Stomach (tissue), 9 donors: ENCODE data around the gene CDC42BPG. TPM values are rescaled to one million over a fixed set of nuclear protein-coding genes. Genes with fewer than 3 reads are reported as not detected.

ENCODE experiments used
- DNase-seq, 2 donors: peaks; one replicate each; pipeline versions ENCODE4 v3.0.0 to v3.0.0-alpha.2; 2013 to 2019
- H3K27ac ChIP-seq, 5 donors: fragments of 200-600 bp in 4 of 5; sonication (generic) in 4 of 5; one replicate each; pipeline ENCODE4 v1.5.1; 2013 to 2019; ENCODE audit warnings: mild to moderate bottlenecking in 1 of 5, moderate library complexity in 1 of 5
- H3K27me3 ChIP-seq, 3 donors: fragments of 200-600 bp; sonication (generic); one replicate each; pipeline ENCODE4 v1.5.1; 2017 to 2019; ENCODE audit warnings: mixed run types in 1 of 3
- H3K36me3 ChIP-seq, 4 donors: fragments of 200-600 bp; sonication (generic); 1 replicate in 3 of 4; 2 replicates in 1 of 4; pipeline ENCODE4 v1.5.1; 2016 to 2019
- H3K4me1 ChIP-seq, 4 donors: fragments of 200-600 bp; sonication (generic); one replicate each; pipeline ENCODE4 v1.5.1; 2016 to 2019
- H3K4me3 ChIP-seq, 4 donors: fragments of 200-600 bp; sonication (generic) in 3 of 4; one replicate each; pipeline ENCODE4 v1.5.1; 2016 to 2019; ENCODE audit warnings: mild to moderate bottlenecking in 1 of 4
- H3K9me3 ChIP-seq, 4 donors: fragments of 200-600 bp; sonication (generic); one replicate each; pipeline ENCODE4 v1.5.1; 2016 to 2019
- EP300 ChIP-seq: sonication (generic); formaldehyde crosslinking; IDR thresholded peaks from one replicate; pipeline ENCODE4 v1.6.1; 2017; ENCODE audit warnings: antibody characterized with exemption
- POLR2A ChIP-seq, 4 donors: fragments of 450-650 bp; IDR thresholded peaks; one replicate each; pipeline ENCODE4 v1.6.1; 2016; ENCODE audit warnings: antibody characterized with exemption in 4 of 4, control low read depth in 2 of 4, mild to moderate bottlenecking in 1 of 4, moderate library complexity in 1 of 4
- POLR2AphosphoS5 ChIP-seq, 3 donors: sonication (generic); formaldehyde crosslinking; IDR thresholded peaks; one replicate each; pipeline ENCODE4 v1.6.1; 2016; ENCODE audit warnings: antibody characterized with exemption in 3 of 3
- WGBS, 5 donors: extraction: QIAGEN DNeasy Blood & Tissue Kit in 3 of 5; methylation state at CpG; one replicate each; pipeline versions ENCODE4 v1.1.5 to v1.1.7; 2013 to 2018; 5-methylcytosine and 5-hydroxymethylcytosine counted together
- intact Hi-C: fragments of 100-400 bp; cut with DNase I; formaldehyde crosslinking; loops from one replicate; pipeline ENCODE4 v1.15.1; 2023; ENCODE audit warnings: low total_unique reads
- polyA plus RNA-seq, 3 donors: library from polyadenylated mRNA; stranded (reverse); fragments of 200-250 nt; gene quantifications; one replicate each; pipeline ENCODE4 v1.2.3, GENCODE V29; 2013
- total RNA-seq, 5 donors: library from RNA; depleted of rRNA; stranded (reverse); fragments of >200 nt; gene quantifications; one replicate each; pipeline versions ENCODE4 v1.1.0 to v1.2.3, GENCODE V29; 2014 to 2016
- TF ChIP-seq, protein P1 (sequence below), 7 experiments: fragments of 450-650 bp in 4 of 7; fragments of 200-600 bp in 3 of 7; sonication (generic) in 3 of 7; IDR thresholded peaks; one replicate each; pipeline ENCODE4 v1.5.1; 2016 to 2019; ENCODE audit warnings: antibody characterized with exemption in 7 of 7, control low read depth in 2 of 7, mild to moderate bottlenecking in 1 of 7
- donor health status: healthy with polysubstance abuse.
- donor health status: Bipolar disorder and iron deficiency.
- donor health status: healthy.

CDC42BPG gene
- total and polyA plus RNA-seq, 8 donors: 8.9 to 66.5 (median 26.2) TPM

DNA sequence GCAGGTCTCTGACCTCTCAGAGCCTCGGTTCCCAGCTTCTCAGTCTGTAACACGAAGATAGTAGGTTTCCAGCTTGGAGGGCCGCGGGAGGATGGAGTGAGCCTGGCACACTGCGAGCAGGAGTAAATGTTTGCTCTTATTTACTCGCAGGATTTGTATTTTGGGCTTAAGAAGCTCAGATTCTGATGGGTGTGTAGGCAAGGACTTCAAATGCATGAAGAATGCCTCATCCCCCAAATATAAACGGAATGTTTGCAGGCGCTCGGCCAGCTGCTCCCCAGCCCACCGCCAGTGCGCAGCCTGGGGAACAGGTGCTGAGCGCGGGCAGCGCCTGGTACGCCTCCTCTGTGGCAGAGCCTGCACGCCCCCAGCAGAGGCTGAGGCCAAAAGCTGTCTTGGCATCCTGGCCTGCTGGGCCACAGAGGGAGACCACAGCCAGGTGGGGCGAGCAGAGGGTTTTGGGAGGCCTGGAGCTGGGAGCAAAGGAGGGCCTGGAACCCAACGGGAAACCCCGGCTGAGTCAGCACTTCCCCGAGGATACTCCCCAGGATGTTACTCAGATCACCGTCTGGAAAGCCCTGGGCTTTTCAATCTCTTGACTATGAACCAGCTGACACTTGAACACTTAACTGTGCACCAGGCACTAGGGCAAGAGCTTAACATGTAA is 24.6 kb upstream of the CDC42BPG start:
- Histone ChIP-seq H3K27me3 (no peaks in the 10 kb centered on the region), H3K4me3 (peak overlapping the region in 2 of 4 donors; percentile 24 to 37), H3K36me3 (peaks cover 30 to 43% (median 34%) of the 10 kb centered on the region in 4 donors), H3K4me1 (peaks cover 76 to 99% (median 89%) of the 10 kb centered on the region in 4 donors), H3K9me3 (no peaks in the 10 kb centered on the region), H3K27ac (peak overlapping the region; percentile 39 to 94 (median 92))
- WGBS, 5 donors: 41 to 58% (median 50%) methylated on average over 20 to 21 of the region's 21 CpGs
- intact Hi-C loops: no loop called here
- DNase-seq: no peak
- TF ChIP-seq POLR2AphosphoS5 (IDR thresholded peaks at IDR 0.05): peak in 1 of 3 donors; percentile 48
- TF ChIP-seq POLR2A (IDR thresholded peaks at IDR 0.05): no peak

DNA sequence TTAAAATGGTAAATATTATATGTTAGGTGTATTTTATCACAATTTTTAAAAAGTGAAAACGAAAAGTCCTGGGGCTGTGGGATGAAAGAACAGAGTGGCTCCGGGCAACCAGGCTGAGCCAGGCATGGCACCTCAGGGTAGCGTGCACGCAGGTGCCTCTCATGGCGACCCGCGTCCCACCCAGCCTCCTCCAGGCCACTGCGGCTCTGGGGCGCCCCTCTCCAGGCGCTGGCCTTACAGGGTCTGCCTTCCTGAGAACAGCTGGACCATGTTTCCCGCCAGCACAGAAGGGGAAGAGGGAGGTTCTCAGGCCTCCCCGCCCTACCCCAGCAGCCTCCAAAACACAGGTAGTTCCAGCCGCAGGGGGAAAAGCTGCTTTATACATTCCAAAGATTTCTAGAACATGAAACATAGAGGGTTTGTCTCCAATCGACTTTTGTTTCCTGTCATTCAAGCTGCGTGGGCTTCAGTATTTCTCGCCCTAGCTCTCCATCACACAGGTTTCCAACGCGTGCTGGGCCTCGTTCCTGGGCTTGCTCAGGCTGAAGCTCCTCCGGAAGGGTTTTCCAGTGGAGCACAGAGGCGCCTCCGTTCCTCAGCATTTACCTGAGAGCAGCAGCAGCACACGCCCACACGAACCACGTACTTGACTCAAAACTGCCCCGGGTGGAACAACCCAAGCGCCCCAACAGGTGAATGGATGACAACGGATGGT is 23.5 kb upstream of the CDC42BPG start:
- DNase-seq: no peak
- Histone ChIP-seq H3K27me3 (no peaks in the 10 kb centered on the region), H3K9me3 (no peaks in the 10 kb centered on the region), H3K4me1 (peaks cover 80 to 99% (median 92%) of the 10 kb centered on the region in 4 donors), H3K27ac (peak overlapping the region in 4 of 5 donors; percentile 86 to 94 (median 92)), H3K4me3 (no peak overlapping the region), H3K36me3 (peaks cover 19 to 32% (median 23%) of the 10 kb centered on the region in 4 donors)
- intact Hi-C loops: no loop called here
- WGBS, 5 donors: 75 to 88% (median 85%) methylated on average over 28 of the region's 28 CpGs
- TF ChIP-seq EP300 (no peak), POLR2A (IDR thresholded peaks at IDR 0.05) (no peak), POLR2AphosphoS5 (IDR thresholded peaks at IDR 0.05) (no peak)
- TF ChIP-seq, protein P1, sequence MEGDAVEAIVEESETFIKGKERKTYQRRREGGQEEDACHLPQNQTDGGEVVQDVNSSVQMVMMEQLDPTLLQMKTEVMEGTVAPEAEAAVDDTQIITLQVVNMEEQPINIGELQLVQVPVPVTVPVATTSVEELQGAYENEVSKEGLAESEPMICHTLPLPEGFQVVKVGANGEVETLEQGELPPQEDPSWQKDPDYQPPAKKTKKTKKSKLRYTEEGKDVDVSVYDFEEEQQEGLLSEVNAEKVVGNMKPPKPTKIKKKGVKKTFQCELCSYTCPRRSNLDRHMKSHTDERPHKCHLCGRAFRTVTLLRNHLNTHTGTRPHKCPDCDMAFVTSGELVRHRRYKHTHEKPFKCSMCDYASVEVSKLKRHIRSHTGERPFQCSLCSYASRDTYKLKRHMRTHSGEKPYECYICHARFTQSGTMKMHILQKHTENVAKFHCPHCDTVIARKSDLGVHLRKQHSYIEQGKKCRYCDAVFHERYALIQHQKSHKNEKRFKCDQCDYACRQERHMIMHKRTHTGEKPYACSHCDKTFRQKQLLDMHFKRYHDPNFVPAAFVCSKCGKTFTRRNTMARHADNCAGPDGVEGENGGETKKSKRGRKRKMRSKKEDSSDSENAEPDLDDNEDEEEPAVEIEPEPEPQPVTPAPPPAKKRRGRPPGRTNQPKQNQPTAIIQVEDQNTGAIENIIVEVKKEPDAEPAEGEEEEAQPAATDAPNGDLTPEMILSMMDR (IDR thresholded peaks at IDR 0.05): no peak

DNA sequence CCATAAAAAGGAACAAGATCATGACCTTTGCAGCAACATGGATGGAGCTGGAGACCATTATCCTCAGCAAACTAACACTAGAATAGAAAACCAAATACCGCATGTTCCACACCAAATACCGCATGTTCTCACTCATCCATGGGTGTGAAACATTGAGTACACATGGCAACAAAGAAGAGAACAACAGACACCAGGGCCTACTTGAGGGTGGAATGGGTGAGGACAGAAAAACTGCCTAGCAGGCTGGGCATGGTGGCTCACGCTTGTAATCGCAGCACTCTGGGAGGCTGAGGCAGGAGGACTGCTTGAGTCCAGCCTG is 21.7 kb upstream of the CDC42BPG start:
- no peak for DNase-seq
- Histone ChIP-seq H3K9me3 (no peaks in the 10 kb centered on the region), H3K27ac (peak overlapping the region in 4 of 5 donors; percentile 86 to 94 (median 92)), H3K4me1 (peaks cover 74 to 98% (median 87%) of the 10 kb centered on the region in 4 donors), H3K36me3 (peaks cover 3 to 14% (median 9%) of the 10 kb centered on the region in 4 donors), H3K27me3 (no peaks in the 10 kb centered on the region), H3K4me3 (no peak overlapping the region)
- WGBS, 5 donors: 87 to 96% (median 88%) methylated on average over 4 of the region's 4 CpGs
- intact Hi-C loops: no loop called here
- TF ChIP-seq, protein P1 (IDR thresholded peaks at IDR 0.05): no peak
- TF ChIP-seq POLR2AphosphoS5 (IDR thresholded peaks at IDR 0.05) (no peak), POLR2A (IDR thresholded peaks at IDR 0.05) (no peak), EP300 (no peak)

DNA sequence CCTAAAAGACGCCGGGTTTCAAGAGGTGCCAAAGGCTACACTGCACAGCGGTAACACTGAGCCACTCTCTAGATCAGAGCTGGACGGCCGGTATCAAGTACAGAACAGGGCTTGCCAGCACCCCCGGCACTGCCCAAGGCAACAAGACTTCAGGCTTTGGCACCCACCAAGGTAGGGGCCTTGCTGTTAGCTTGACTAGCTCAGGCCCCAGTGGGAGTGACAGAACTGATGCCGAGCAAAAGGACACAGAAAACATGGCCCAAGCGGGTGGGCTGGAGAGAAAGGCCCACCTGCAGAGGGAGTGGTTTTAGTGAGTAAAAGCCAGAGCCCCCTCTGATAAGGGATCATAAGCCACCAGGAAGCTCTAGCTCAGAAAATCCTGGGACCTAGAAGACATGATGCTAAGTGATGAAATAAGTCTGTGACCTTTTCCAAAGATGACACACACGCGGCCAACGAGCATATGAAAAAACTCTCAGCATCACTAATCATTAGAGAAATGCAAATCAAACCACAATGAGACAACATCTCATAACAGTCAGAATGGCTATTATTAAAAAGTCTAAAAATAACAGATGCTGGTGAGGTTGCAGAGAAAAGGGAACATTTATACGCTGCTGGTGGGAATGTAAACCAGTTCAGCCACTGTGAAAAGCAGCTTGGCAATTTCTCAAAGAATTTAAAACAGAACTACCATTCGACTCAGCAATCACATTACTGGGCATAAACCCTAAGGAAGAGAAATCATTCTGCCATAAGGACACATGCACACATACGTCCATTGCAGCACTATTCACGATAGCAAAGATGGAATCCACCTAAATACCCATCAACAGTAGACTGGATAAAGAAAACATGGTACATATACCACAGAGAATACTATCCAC is 21.1 kb upstream of the CDC42BPG start:
- no peak for DNase-seq
- H3K9me3 ChIP-seq: no peaks in the 10 kb centered on the region
- no peaks in the 10 kb centered on the region for H3K27me3 ChIP-seq
- peak overlapping the region; percentile 71 to 94 (median 92) for H3K27ac ChIP-seq
- H3K4me3 ChIP-seq: peak overlapping the region in 3 of 4 donors; percentile 1 to 18 (median 2)
- TF ChIP-seq POLR2AphosphoS5 (IDR thresholded peaks at IDR 0.05) (peak in 2 of 3 donors; percentile 60 to 68), EP300 (no peak), POLR2A (IDR thresholded peaks at IDR 0.05) (no peak)
- TF ChIP-seq, protein P1 (IDR thresholded peaks at IDR 0.05): no peak
- H3K36me3 ChIP-seq: peaks cover 0 to 11% (median 8%) of the 10 kb centered on the region in 4 donors
- H3K4me1 ChIP-seq: peaks cover 71 to 98% (median 81%) of the 10 kb centered on the region in 4 donors
- intact Hi-C loops: no loop called here
- 53 to 78% (median 65%) methylated on average over 13 to 15 of the region's 15 CpGs for WGBS, 5 donors
